ENCODE measurements around the gene ERLIN1.

- TF ChIP-seq POLR2AphosphoS5 (IDR thresholded peaks at IDR 0.05) (no peak), CTCF (IDR thresholded peaks at IDR 0.05) (no peak)
Observed at GRCh38 chr10:100103581-100103980, 82.2 kb downstream of the ERLIN1 start.
